Mesodermal cell (in vitro differentiated cells): ENCODE results near the gene ARHGEF28.

ENCODE experiments used
- H3K27ac ChIP-seq: 2 replicates; pipeline ENCODE4 v1.7.0; 2013; ENCODE audit warnings: mild to moderate bottlenecking, low read depth, low read length, moderate library complexity; ENCODE audit not compliant: severe bottlenecking
- H3K36me3 ChIP-seq: 2 replicates; pipeline ENCODE4 v1.7.1; 2013; ENCODE audit warnings: mild to moderate bottlenecking, low read length, moderate library complexity; ENCODE audit not compliant: control insufficient read depth, insufficient read depth
- H3K4me1 ChIP-seq: one replicate; pipeline ENCODE4 v1.7.1; 2013; ENCODE audit warnings: mild to moderate bottlenecking, low read length; ENCODE audit not compliant: insufficient read depth, control insufficient read depth, poor library complexity, severe bottlenecking
- H3K4me3 ChIP-seq: 2 replicates; pipeline ENCODE4 v1.7.0; 2013; ENCODE audit warnings: low read length, control low read depth, mild to moderate bottlenecking; ENCODE audit not compliant: insufficient read depth, poor library complexity, severe bottlenecking; ENCODE audit errors: extremely low read depth
- H3K9me3 ChIP-seq: 2 replicates; pipeline ENCODE4 v1.7.1; 2013; ENCODE audit warnings: mild to moderate bottlenecking, low read length, moderate library complexity; ENCODE audit not compliant: control insufficient read depth
- WGBS, 2 experiments: methylation state at CpG; one replicate each; pipeline ENCODE4 v1.1.5; 2013; ENCODE audit warnings: missing lambda C conversion rate in 2 of 2; ENCODE audit not compliant: insufficient coverage in 2 of 2; 5-methylcytosine and 5-hydroxymethylcytosine counted together

ARHGEF28 gene

GRCh38 chr5:73740274-73740790, 114.3 kb downstream of the ARHGEF28 start:
- WGBS, 2 experiments, result 87 to 89% methylated on average over 3 of the region's 4 CpGs
- no peaks in the 10 kb centered on the region for H3K9me3 ChIP-seq
- H3K36me3 ChIP-seq, result no peaks in the 10 kb centered on the region
- H3K4me3 ChIP-seq, result no peak overlapping the region
- H3K27ac ChIP-seq, result no peak overlapping the region
- H3K4me1 ChIP-seq, result peaks cover 5% of the 10 kb centered on the region

- no peak overlapping the region for H3K27ac ChIP-seq
Measured at GRCh38 chr5:73743161-73743560, 117.2 kb downstream of the ARHGEF28 start.

GRCh38 chr5:73745836-73746235, 119.8 kb downstream of the ARHGEF28 start:
- Histone ChIP-seq H3K4me3 (no peak overlapping the region), H3K27ac (no peak overlapping the region), H3K36me3 (no peaks in the 10 kb centered on the region), H3K4me1 (no peaks in the 10 kb centered on the region), H3K9me3 (no peaks in the 10 kb centered on the region)
- WGBS, 2 experiments, result 83 to 90% methylated on average over 1 of the region's 1 CpG

More at GRCh38 chr5:73743161-73743560, 117.2 kb downstream of the ARHGEF28 start:
- Histone ChIP-seq H3K4me1 (peaks cover 5% of the 10 kb centered on the region), H3K4me3 (no peak overlapping the region), H3K36me3 (no peaks in the 10 kb centered on the region), H3K9me3 (no peaks in the 10 kb centered on the region)
- no CpG with 5 or more reads among the region's 2 CpGs for WGBS, 2 experiments

- no peak overlapping the region for H3K4me3 ChIP-seq
- no peaks in the 10 kb centered on the region for H3K9me3 ChIP-seq
- H3K36me3 ChIP-seq, result no peaks in the 10 kb centered on the region
- WGBS, 2 experiments, result no CpG with 5 or more reads among the region's 2 CpGs
- no peaks in the 10 kb centered on the region for H3K4me1 ChIP-seq
- H3K27ac ChIP-seq, result no peak overlapping the region
Measured at GRCh38 chr5:73746608-73747007, 120.6 kb downstream of the ARHGEF28 start.

GRCh38 chr5:73747696-73748380, 121.8 kb downstream of the ARHGEF28 start:
- no peak overlapping the region for H3K4me3 ChIP-seq
- no peaks in the 10 kb centered on the region for H3K4me1 ChIP-seq
- 93% methylated on average over 3 of the region's 7 CpGs; no CpG with 5 or more reads in 1 of the 2 experiments for WGBS, 2 experiments
- H3K9me3 ChIP-seq, result no peaks in the 10 kb centered on the region
- no peaks in the 10 kb centered on the region for H3K36me3 ChIP-seq
- H3K27ac ChIP-seq, result no peak overlapping the region

GRCh38 chr5:73748510-73749400, 122.8 kb downstream of the ARHGEF28 start:
- WGBS, 2 experiments, result 90 to 97% methylated on average over 8 to 10 of the region's 11 CpGs

GRCh38 chr5:73749485-73750270, 123.7 kb downstream of the ARHGEF28 start:
- Histone ChIP-seq H3K4me3 (no peak overlapping the region), H3K27ac (no peak overlapping the region), H3K9me3 (no peaks in the 10 kb centered on the region), H3K4me1 (no peaks in the 10 kb centered on the region), H3K36me3 (no peaks in the 10 kb centered on the region)
- 91 to 95% methylated on average over 8 to 10 of the region's 11 CpGs for WGBS, 2 experiments

More at GRCh38 chr5:73748510-73749400, 122.8 kb downstream of the ARHGEF28 start:
- H3K4me1 ChIP-seq, result no peaks in the 10 kb centered on the region
- H3K27ac ChIP-seq, result no peak overlapping the region
- H3K9me3 ChIP-seq, result no peaks in the 10 kb centered on the region
- no peaks in the 10 kb centered on the region for H3K36me3 ChIP-seq
- no peak overlapping the region for H3K4me3 ChIP-seq

- H3K4me1 ChIP-seq, result no peaks in the 10 kb centered on the region
- no peak overlapping the region for H3K4me3 ChIP-seq
- no peak overlapping the region for H3K27ac ChIP-seq
- WGBS, 2 experiments, result 85 to 88% methylated on average over 5 of the region's 7 CpGs
- H3K36me3 ChIP-seq, result no peaks in the 10 kb centered on the region
- no peaks in the 10 kb centered on the region for H3K9me3 ChIP-seq
Measured at GRCh38 chr5:73751254-73751914, 125.4 kb downstream of the ARHGEF28 start.

GRCh38 chr5:73754254-73754653, 128.3 kb downstream of the ARHGEF28 start:
- H3K27ac ChIP-seq, result no peak overlapping the region
- H3K4me3 ChIP-seq, result no peak overlapping the region
- H3K4me1 ChIP-seq, result no peaks in the 10 kb centered on the region
- H3K36me3 ChIP-seq, result no peaks in the 10 kb centered on the region
- 100% methylated on average over 3 of the region's 4 CpGs; no CpG with 5 or more reads in 1 of the 2 experiments for WGBS, 2 experiments
- H3K9me3 ChIP-seq, result no peaks in the 10 kb centered on the region

GRCh38 chr5:73757416-73757815, 131.4 kb downstream of the ARHGEF28 start:
- no peaks in the 10 kb centered on the region for H3K9me3 ChIP-seq
- H3K4me1 ChIP-seq, result no peaks in the 10 kb centered on the region
- H3K4me3 ChIP-seq, result no peak overlapping the region
- no peak overlapping the region for H3K27ac ChIP-seq
- no CpG with 5 or more reads among the region's 1 CpG for WGBS, 2 experiments
- no peaks in the 10 kb centered on the region for H3K36me3 ChIP-seq
